ENCODE results near the gene DDC. TPM values are rescaled to one million over a fixed set of nuclear protein-coding genes. Genes with fewer than 3 reads are reported as not detected.
"Not testable (repeated sequence)": the region's sequence is repeated elsewhere in the genome, so short reads cannot be mapped to it uniquely, and the experiment has no call there.

The DDC gene
- total and polyA plus RNA-seq, 10 donors, result 0.03 to 0.55 (median 0.29) TPM; not detected in 4

GRCh38 chr7:50462361-50462760, 102.8 kb downstream of the DDC start:
- TF ChIP-seq CTCF (IDR thresholded peaks at IDR 0.05 in 8 of 11, conservative IDR thresholded peaks at IDR 0.05 in 3 of 11) (no peak), POLR2AphosphoS5 (IDR thresholded peaks at IDR 0.05) (no peak), POLR2A (IDR thresholded peaks at IDR 0.05) (no peak)
- Histone ChIP-seq H3K27me3 (replicated peaks in 1 of 7) (no peaks in the 10 kb centered on the region), H3K4me1 (no peaks in the 10 kb centered on the region), H3K36me3 (no peaks in the 10 kb centered on the region), H3K27ac (no peak overlapping the region), H3K4me3 (no peak overlapping the region), H3K9me3 (no peaks in the 10 kb centered on the region)
- no peak for DNase-seq
- WGBS, 5 donors, result 74 to 93% (median 81%) methylated on average over 4 of the region's 4 CpGs
- intact Hi-C loops (cut with DNase I; ENCODE audit: low total_unique reads), result loop anchor here (10.0 kb wide), 1 partner anchor 212 kb away; no protein-coding TSS in a partner anchor

- intact Hi-C loops (cut with DNase I; ENCODE audit: low total_unique reads), result loop anchor here (10.0 kb wide), 1 partner anchor 213 kb away; no protein-coding TSS in a partner anchor
- Histone ChIP-seq H3K4me3 (no peak overlapping the region), H3K27me3 (replicated peaks in 1 of 7) (no peaks in the 10 kb centered on the region), H3K4me1 (no peaks in the 10 kb centered on the region), H3K36me3 (no peaks in the 10 kb centered on the region), H3K27ac (no peak overlapping the region), H3K9me3 (no peaks in the 10 kb centered on the region)
- 93 to 100% (median 97%) methylated on average over 1 of the region's 1 CpG for WGBS, 5 donors
- DNase-seq, result no peak
- no peak for TF ChIP-seq CTCF (IDR thresholded peaks at IDR 0.05 in 8 of 11, conservative IDR thresholded peaks at IDR 0.05 in 3 of 11)
- no peak for TF ChIP-seq POLR2A (IDR thresholded peaks at IDR 0.05)
- TF ChIP-seq POLR2AphosphoS5 (IDR thresholded peaks at IDR 0.05), result no peak
These were observed 103.5 kb downstream of the DDC start for GRCh38 chr7:50461695-50462094.

GRCh38 chr7:50459183-50459582, 106.0 kb downstream of the DDC start:
- H3K4me3 ChIP-seq; H3K27me3 ChIP-seq (replicated peaks in 1 of 7); H3K4me1 ChIP-seq; H3K36me3 ChIP-seq; H3K27ac ChIP-seq; H3K9me3 ChIP-seq; intact Hi-C loops (cut with DNase I; ENCODE audit: low total_unique reads); DNase-seq: not testable (repeated sequence)
- 70 to 100% (median 96%) methylated on average over 2 to 26 of the region's 27 CpGs for WGBS, 5 donors

GRCh38 chr7:50458651-50459050, 106.6 kb downstream of the DDC start:
- 84 to 100% (median 99%) methylated on average over 1 to 4 of the region's 4 CpGs; no CpG with 5 or more reads in 1 of the 5 donors for WGBS, 5 donors
- H3K27me3 ChIP-seq (replicated peaks in 1 of 7); H3K9me3 ChIP-seq; intact Hi-C loops (cut with DNase I; ENCODE audit: low total_unique reads); H3K27ac ChIP-seq; H3K4me3 ChIP-seq; H3K36me3 ChIP-seq; DNase-seq; H3K4me1 ChIP-seq: not testable (repeated sequence)

- no peak for DNase-seq
- 28 to 57% (median 48%) methylated on average over 3 of the region's 3 CpGs for WGBS, 5 donors
- Histone ChIP-seq H3K27me3 (replicated peaks in 1 of 7) (no peaks in the 10 kb centered on the region), H3K4me3 (no peak overlapping the region), H3K27ac (no peak overlapping the region), H3K36me3 (no peaks in the 10 kb centered on the region), H3K4me1 (no peaks in the 10 kb centered on the region), H3K9me3 (no peaks in the 10 kb centered on the region)
- intact Hi-C loops (cut with DNase I; ENCODE audit: low total_unique reads), result no loop called here
- no peak for TF ChIP-seq POLR2A (IDR thresholded peaks at IDR 0.05)
These were observed 108.7 kb downstream of the DDC start for GRCh38 chr7:50456371-50457123.
